ENCODE measurements around the gene BMI1. TPM values are rescaled to one million over a fixed set of nuclear protein-coding genes. Genes with fewer than 3 reads are reported as not detected.
A peak's percentile ranks its signal among the peaks of the same experiment; 100 is the strongest.

The BMI1 gene
- total and polyA plus RNA-seq, 2 experiments from 2014 or later = 2.3 to 10.7 TPM

GRCh38 chr10:22317076-22317370 lies 3.9 kb upstream of the BMI1 start:
- Mint-ChIP-seq H3K27me3 (ENCODE audit: insufficient read depth, low read depth, poor library complexity) (peaks cover 69% of the 10 kb centered on the region), H3K36me3 (ENCODE audit: low read depth) (peaks cover 3% of the 10 kb centered on the region; the same call in 2 of the 3 replicates), H3K4me3 (peak overlapping the region; percentile 84), H3K4me1 (peaks cover 29% of the 10 kb centered on the region), H3K27ac (no peak overlapping the region), H3K9me3 (peaks cover 5% of the 10 kb centered on the region; the same call in 2 of the 3 replicates)
- TF ChIP-seq CREB1 (CRISPR knock-in tag; IDR thresholded peaks at IDR 0.05; ENCODE audit: low read depth) (no peak), EZH2 (IDR thresholded peaks at IDR 0.05; ENCODE audit: low read depth, unreplicated experiment) (peak; percentile 5)
- H3K79me2 ChIP-seq (replicated peaks; ENCODE audit: insufficient read depth) = no peaks in the 10 kb centered on the region
- no peak for DNase-seq (ENCODE audit: low spot score)
- H3K4me2 ChIP-seq = peak overlapping the region; percentile 85
- peak overlapping the region; percentile 61 for H3K4me3 ChIP-seq
- H3K36me3 ChIP-seq (ENCODE audit: insufficient read depth) = no peaks in the 10 kb centered on the region
- H4K20me1 ChIP-seq (replicated peaks; ENCODE audit: insufficient read depth) = peaks cover 21% of the 10 kb centered on the region
- H2AFZ ChIP-seq = no peak overlapping the region; the same call in 1 of the 2 replicates
- H3K9me2 ChIP-seq (ENCODE audit: insufficient read depth) = no peaks in the 10 kb centered on the region
- peaks cover 81% of the 10 kb centered on the region for H3K27me3 ChIP-seq (ENCODE audit: insufficient read depth)
- H3K4me1 ChIP-seq (ENCODE audit: insufficient read depth) = peaks cover 45% of the 10 kb centered on the region
- H3K27ac ChIP-seq (ENCODE audit: low read depth) = no peak overlapping the region
- ATAC-seq = no peak
- peaks cover 22% of the 10 kb centered on the region for H3F3A ChIP-seq (replicated peaks; ENCODE audit: low read depth)

GRCh38 chr10:22317771-22318565 lies 2.9 kb upstream of the BMI1 start:
- Mint-ChIP-seq H3K27ac (no peak overlapping the region), H3K4me1 (peaks cover 35% of the 10 kb centered on the region), H3K36me3 (ENCODE audit: low read depth) (peaks cover 3% of the 10 kb centered on the region; the same call in 2 of the 3 replicates), H3K27me3 (ENCODE audit: insufficient read depth, low read depth, poor library complexity) (peaks cover 79% of the 10 kb centered on the region), H3K9me3 (peaks cover 8% of the 10 kb centered on the region; the same call in 2 of the 3 replicates), H3K4me3 (peak overlapping the region; percentile 38; the same call in 2 of the 3 replicates)
- Histone ChIP-seq H4K20me1 (replicated peaks; ENCODE audit: insufficient read depth) (peaks cover 21% of the 10 kb centered on the region), H3K36me3 (ENCODE audit: insufficient read depth) (no peaks in the 10 kb centered on the region), H3F3A (replicated peaks; ENCODE audit: low read depth) (peaks cover 29% of the 10 kb centered on the region), H3K9me2 (ENCODE audit: insufficient read depth) (no peaks in the 10 kb centered on the region), H3K27me3 (ENCODE audit: insufficient read depth) (peaks cover 81% of the 10 kb centered on the region), H3K79me2 (replicated peaks; ENCODE audit: insufficient read depth) (no peaks in the 10 kb centered on the region), H3K4me1 (ENCODE audit: insufficient read depth) (peaks cover 53% of the 10 kb centered on the region), H3K4me2 (peak overlapping the region; percentile 27), H2AFZ (no peak overlapping the region), H3K27ac (ENCODE audit: low read depth) (no peak overlapping the region), H3K4me3 (no peak overlapping the region)
- DNase-seq (ENCODE audit: low spot score) (peak; percentile 45), ATAC-seq (no peak)
- TF ChIP-seq EZH2 (IDR thresholded peaks at IDR 0.05; ENCODE audit: low read depth, unreplicated experiment) (peak; percentile 29), CREB1 (CRISPR knock-in tag; IDR thresholded peaks at IDR 0.05; ENCODE audit: low read depth) (no peak), POLR2AphosphoS5 (IDR thresholded peaks at IDR 0.05; ENCODE audit: low read depth) (no peak)

DNA sequence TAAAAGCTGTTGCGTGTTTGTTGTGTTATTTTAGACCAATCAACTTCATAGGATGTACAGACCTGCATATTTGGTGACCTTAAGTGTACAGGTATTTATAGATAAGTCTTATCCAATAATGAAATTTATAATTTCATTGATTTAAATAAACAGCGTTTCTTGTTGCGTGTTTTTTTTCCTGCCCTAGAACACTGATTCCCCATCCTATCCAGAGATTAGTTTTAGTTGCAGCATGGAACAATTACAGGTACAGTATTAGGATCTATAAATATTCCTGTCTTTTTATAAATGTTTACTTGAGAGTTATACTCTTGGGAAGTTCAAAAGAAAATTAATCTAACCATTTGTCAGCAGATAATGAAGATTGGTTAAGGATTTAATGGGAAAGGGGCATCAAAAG lies 2.1 kb upstream of the BMI1 start:
- Histone ChIP-seq H3K4me3 (no peak overlapping the region), H3F3A (replicated peaks; ENCODE audit: low read depth) (peaks cover 29% of the 10 kb centered on the region), H3K9me2 (ENCODE audit: insufficient read depth) (no peaks in the 10 kb centered on the region), H3K4me1 (ENCODE audit: insufficient read depth) (peaks cover 61% of the 10 kb centered on the region), H3K27me3 (ENCODE audit: insufficient read depth) (peaks cover 81% of the 10 kb centered on the region), H3K36me3 (ENCODE audit: insufficient read depth) (no peaks in the 10 kb centered on the region), H2AFZ (no peak overlapping the region), H3K4me2 (peak overlapping the region; percentile 27), H4K20me1 (replicated peaks; ENCODE audit: insufficient read depth) (peaks cover 21% of the 10 kb centered on the region), H3K79me2 (replicated peaks; ENCODE audit: insufficient read depth) (no peaks in the 10 kb centered on the region), H3K27ac (ENCODE audit: low read depth) (no peak overlapping the region)
- Mint-ChIP-seq H3K36me3 (ENCODE audit: low read depth) (peaks cover 3% of the 10 kb centered on the region; the same call in 2 of the 3 replicates), H3K4me3 (no peak overlapping the region), H3K27ac (no peak overlapping the region), H3K27me3 (ENCODE audit: insufficient read depth, low read depth, poor library complexity) (peaks cover 87% of the 10 kb centered on the region), H3K4me1 (peaks cover 42% of the 10 kb centered on the region), H3K9me3 (peaks cover 8% of the 10 kb centered on the region; the same call in 2 of the 3 replicates)
- no peak for DNase-seq (ENCODE audit: low spot score)
- peak; percentile 66 for TF ChIP-seq EZH2 (IDR thresholded peaks at IDR 0.05; ENCODE audit: low read depth, unreplicated experiment)
- TF ChIP-seq ZNF331 (CRISPR knock-in tag; IDR thresholded peaks at IDR 0.05; ENCODE audit: low read depth) = no peak
- ATAC-seq = no peak
